Lower lobe of right lung (tissue), 2 donors: ENCODE results near the gene CIZ1. TPM values are rescaled to one million over a fixed set of nuclear protein-coding genes. Genes with fewer than 3 reads are reported as not detected.
A peak's percentile ranks its signal among the peaks of the same experiment; 100 is the strongest.

ENCODE experiments used
- ATAC-seq, 2 donors: fragments of 200-7000 bp; cut with Tn5 transposase; one replicate each; pipeline ENCODE4 v1.9.1; 2020 to 2022; ENCODE audit warnings: mild to moderate bottlenecking in 2 of 2, moderate library complexity in 2 of 2
- DNase-seq: peaks from one replicate; pipeline ENCODE4 v3.0.0-alpha.2; 2020
- H3K27ac ChIP-seq: fragments of 200-600 bp; one replicate; pipeline ENCODE4 v1.8.0; 2022
- H3K27me3 ChIP-seq: fragments of 200-600 bp; one replicate; pipeline ENCODE4 v1.8.0; 2022; ENCODE audit warnings: low read depth
- H3K36me3 ChIP-seq: fragments of 200-600 bp; one replicate; pipeline ENCODE4 v1.8.0; 2022; ENCODE audit warnings: mild to moderate bottlenecking
- H3K4me1 ChIP-seq: fragments of 200-600 bp; one replicate; pipeline ENCODE4 v1.8.0; 2022
- H3K4me3 ChIP-seq: fragments of 200-600 bp; one replicate; pipeline ENCODE4 v1.8.0; 2022; ENCODE audit warnings: mild to moderate bottlenecking
- H3K9me3 ChIP-seq: fragments of 200-600 bp; one replicate; pipeline ENCODE4 v1.8.0; 2022
- CTCF ChIP-seq: fragments of 200-600 bp; IDR thresholded peaks from one replicate; pipeline ENCODE4 v1.8.0; 2022; ENCODE audit warnings: antibody characterized with exemption, mild to moderate bottlenecking
- intact Hi-C: fragments of 100-400 bp; cut with DNase I; formaldehyde crosslinking; loops from one replicate; pipeline ENCODE4 v1.11.0; 2022
- total RNA-seq: library from RNA; stranded (reverse); fragmentation: NEBNext Ultra II Directional; extraction: Animal tissue kit (Norgen Biotek cat#: 25700); gene quantifications from one replicate; pipeline ENCODE4 v1.2.1, GENCODE V29; 2021
- donor health status: DM: no; HTN: yes; CAD: no; lungs with severe emphysema.

CIZ1 gene
- total RNA-seq, 1 donor from 2014 or later, result 98.5 TPM

- Histone ChIP-seq H3K9me3 (no peaks in the 10 kb centered on the region), H3K27ac (no peak overlapping the region), H3K36me3 (peaks cover 43% of the 10 kb centered on the region), H3K27me3 (no peaks in the 10 kb centered on the region), H3K4me1 (peaks cover 35% of the 10 kb centered on the region), H3K4me3 (peak overlapping the region; percentile 98)
- ATAC-seq, result no peak
- no peak for TF ChIP-seq CTCF
- intact Hi-C loops, result no loop called here
- peak; percentile 22 for DNase-seq
These were observed 65.6 kb downstream of the CIZ1 start for GRCh38 chr9:128125580-128126354.

GRCh38 chr9:128124873-128125579 is 66.3 kb downstream of the CIZ1 start:
- Histone ChIP-seq H3K36me3 (peaks cover 49% of the 10 kb centered on the region), H3K4me1 (peaks cover 35% of the 10 kb centered on the region)

GRCh38 chr9:128124451-128124850 is 66.9 kb downstream of the CIZ1 start:
- intact Hi-C loops, result no loop called here
- peaks cover 49% of the 10 kb centered on the region for H3K36me3 ChIP-seq
- H3K9me3 ChIP-seq, result no peaks in the 10 kb centered on the region
- no peak overlapping the region for H3K4me3 ChIP-seq
- no peaks in the 10 kb centered on the region for H3K27me3 ChIP-seq
- peaks cover 34% of the 10 kb centered on the region for H3K4me1 ChIP-seq
- ATAC-seq (no peak), DNase-seq (peak; percentile 31)
- no peak for TF ChIP-seq CTCF
- no peak overlapping the region for H3K27ac ChIP-seq

More at GRCh38 chr9:128124873-128125579, 66.3 kb downstream of the CIZ1 start:
- intact Hi-C loops, result no loop called here
- DNase-seq (peak; percentile 76), ATAC-seq (no peak)
- H3K27ac ChIP-seq, result no peak overlapping the region
- peak overlapping the region; percentile 1 for H3K4me3 ChIP-seq
- no peaks in the 10 kb centered on the region for H3K9me3 ChIP-seq
- TF ChIP-seq CTCF, result peak; percentile 55
- H3K27me3 ChIP-seq, result no peaks in the 10 kb centered on the region

GRCh38 chr9:128123451-128124080 is 67.8 kb downstream of the CIZ1 start:
- H3K4me1 ChIP-seq, result peaks cover 25% of the 10 kb centered on the region
- H3K27ac ChIP-seq, result no peak overlapping the region
- DNase-seq (peak; percentile 34), ATAC-seq (no peak)
- peaks cover 49% of the 10 kb centered on the region for H3K36me3 ChIP-seq
- intact Hi-C loops, result no loop called here
- no peaks in the 10 kb centered on the region for H3K9me3 ChIP-seq
- H3K27me3 ChIP-seq, result no peaks in the 10 kb centered on the region
- TF ChIP-seq CTCF, result no peak
- no peak overlapping the region for H3K4me3 ChIP-seq

- Histone ChIP-seq H3K4me1 (peaks cover 29% of the 10 kb centered on the region), H3K27ac (no peak overlapping the region), H3K9me3 (no peaks in the 10 kb centered on the region), H3K4me3 (no peak overlapping the region), H3K27me3 (no peaks in the 10 kb centered on the region), H3K36me3 (peaks cover 49% of the 10 kb centered on the region)
- ATAC-seq, result no peak
- TF ChIP-seq CTCF, result no peak
- DNase-seq, result peak; percentile 46
- intact Hi-C loops, result no loop called here
These were observed 68.6 kb downstream of the CIZ1 start for GRCh38 chr9:128122809-128123175.
